HepG2 (cell line): ENCODE data around the gene MCC. TPM values are rescaled to one million over a fixed set of nuclear protein-coding genes. Genes with fewer than 3 reads are reported as not detected.

ENCODE experiments used
- ARID3A ChIP-seq: IDR thresholded peaks from 2 replicates; pipeline ENCODE4 v1.6.1; 2012; ENCODE audit warnings: low read depth, low read length, improper control_type of control experiment
- ARNTL ChIP-seq: sonication (generic); formaldehyde crosslinking; IDR thresholded peaks from 2 replicates; pipeline ENCODE4 v1.4.0; 2020; ENCODE audit warnings: mild to moderate bottlenecking, missing genetic modification reagents
- HOXA5 ChIP-seq: sonication (generic); formaldehyde crosslinking; IDR thresholded peaks from 2 replicates; pipeline ENCODE4 v1.4.0; 2020; ENCODE audit warnings: missing genetic modification reagents
- KLF16 ChIP-seq, 2 experiments: sonication (generic) in 1 of 2; formaldehyde crosslinking in 1 of 2; IDR thresholded peaks; 2 replicates each; pipeline versions ENCODE4 v1.6.1 to v1.8.0; 2016 to 2023; ENCODE audit warnings: missing genetic modification reagents in 2 of 2, missing compliant biosample characterization in 1 of 2
- MAZ ChIP-seq, 2 experiments: sonication (generic) in 1 of 2; formaldehyde crosslinking in 1 of 2; IDR thresholded peaks; 2 replicates each; pipeline versions ENCODE4 v1.5.0 to v1.6.1; 2012 to 2020; ENCODE audit warnings: low read depth in 2 of 2, mild to moderate bottlenecking in 2 of 2, borderline replicate concordance in 1 of 2, improper control_type of control experiment in 1 of 2, low read length in 1 of 2, missing genetic modification reagents in 1 of 2, moderate library complexity in 1 of 2
- MED13 ChIP-seq: sonication (generic); formaldehyde crosslinking; IDR thresholded peaks from 2 replicates; pipeline ENCODE4 v1.5.0; 2020; ENCODE audit warnings: missing genetic modification reagents
- PHF8 ChIP-seq: sonication (generic); formaldehyde crosslinking; IDR thresholded peaks from 2 replicates; pipeline ENCODE4 v1.5.0; 2020; ENCODE audit warnings: missing genetic modification reagents
- YY1 ChIP-seq: IDR thresholded peaks from 2 replicates; pipeline ENCODE4 v1.6.1; 2011; ENCODE audit warnings: low read length, low read depth, moderate library complexity, mild to moderate bottlenecking; ENCODE audit not compliant: insufficient read depth, insufficient replicate concordance
- ZBTB42 ChIP-seq: sonication (generic); formaldehyde crosslinking; IDR thresholded peaks from 2 replicates; pipeline ENCODE4 v1.5.0; 2020; ENCODE audit warnings: mild to moderate bottlenecking, missing genetic modification reagents
- ZNF280B ChIP-seq: sonication (generic); formaldehyde crosslinking; IDR thresholded peaks from 2 replicates; pipeline ENCODE4 v1.5.0; 2020; ENCODE audit warnings: missing genetic modification reagents, mild to moderate bottlenecking, borderline replicate concordance
- ZNF337 ChIP-seq: sonication (generic); formaldehyde crosslinking; IDR thresholded peaks from 2 replicates; pipeline ENCODE4 v1.5.1; 2020; ENCODE audit warnings: missing genetic modification reagents, low read depth, mild to moderate bottlenecking, borderline replicate concordance
- ZNF597 ChIP-seq: sonication (generic); formaldehyde crosslinking; IDR thresholded peaks from 2 replicates; pipeline ENCODE4 v1.5.0; 2020; ENCODE audit warnings: missing genetic modification reagents
- ZNF670 ChIP-seq: sonication (generic); formaldehyde crosslinking; IDR thresholded peaks from 2 replicates; pipeline ENCODE4 v1.8.0; 2022; ENCODE audit warnings: mild to moderate bottlenecking, missing genetic modification reagents, borderline replicate concordance
- ZNF83 ChIP-seq: sonication (generic); formaldehyde crosslinking; IDR thresholded peaks from 2 replicates; pipeline ENCODE4 v1.4.0; 2020; ENCODE audit warnings: missing genetic modification reagents, mild to moderate bottlenecking, borderline replicate concordance
- ZSCAN30 ChIP-seq: sonication (generic); formaldehyde crosslinking; IDR thresholded peaks from 2 replicates; pipeline ENCODE4 v1.5.0; 2020; ENCODE audit warnings: mild to moderate bottlenecking, missing genetic modification reagents
- ZSCAN31 ChIP-seq: sonication (generic); formaldehyde crosslinking; IDR thresholded peaks from 2 replicates; pipeline ENCODE4 v1.5.0; 2020; ENCODE audit warnings: low read depth, mild to moderate bottlenecking, missing genetic modification reagents
- polyA plus RNA-seq, 8 experiments: library from polyadenylated mRNA; depleted of rRNA in 3 of 8; stranded (reverse) in 7 of 8; unstranded in 1 of 8; fragments of >200 nt; fragmentation: Illumina TruSeq in 4 of 8; extraction: Trizol in 4 of 8; gene quantifications; 2 replicates each; pipeline versions ENCODE4 v1.2.1 to v1.2.3, GENCODE V29; 2011 to 2016; ENCODE audit warnings: low read depth in 4 of 8, missing spikeins in 1 of 8, mixed read lengths in 1 of 8; ENCODE audit not compliant: insufficient read depth in 1 of 8
- total RNA-seq, 5 experiments: library from RNA; depleted of rRNA; stranded (reverse); fragments of >200 nt; fragmentation: Illumina TruSeq; extraction: Trizol; gene quantifications; 2 replicates each; pipeline ENCODE4 v1.2.3, GENCODE V29; 2016; ENCODE audit warnings: low read depth in 1 of 5
- TF ChIP-seq, protein P1 (sequence below): sonication (generic); formaldehyde crosslinking; IDR thresholded peaks from 2 replicates; pipeline ENCODE4 v1.4.0; 2020; ENCODE audit warnings: missing genetic modification reagents, mild to moderate bottlenecking, borderline replicate concordance

MCC gene
- total and polyA plus RNA-seq, 2 of the 13 experiments (the other 11 are each of a cell fraction or from before 2014, with no cell fraction given) = 0.55 to 2.4 TPM

- no peak for TF ChIP-seq ZNF280B
- TF ChIP-seq KLF16 (CRISPR knock-in tag; IDR thresholded peaks at IDR 0.05) = no peak
- TF ChIP-seq ARNTL (CRISPR knock-in tag) = peak; percentile 25; the same call in 1 of the 2 replicates
- no peak for TF ChIP-seq ZNF597 (CRISPR knock-in tag)
- TF ChIP-seq ZSCAN30 (CRISPR knock-in tag) = 0 out of 2 replicates have a peak, but pooled peaks have one; percentile 52
- no peak for TF ChIP-seq MAZ (IDR thresholded peaks at IDR 0.05; ENCODE audit: borderline replicate concordance, low read depth, low read length)
- peak; percentile 44; the same call in 1 of the 2 replicates for TF ChIP-seq MAZ (CRISPR knock-in tag; IDR thresholded peaks at IDR 0.05; ENCODE audit: low read depth)
- TF ChIP-seq PHF8 (CRISPR knock-in tag) = peak; percentile 73; the same call in 1 of the 2 replicates
- TF ChIP-seq ZNF670 (CRISPR knock-in tag) = peak; percentile 68; the same call in 1 of the 2 replicates
- 0 out of 2 replicates have a peak, but pooled peaks have one; percentile 42 for TF ChIP-seq ZNF83
- 0 out of 2 replicates have a peak, but pooled peaks have one; percentile 63 for TF ChIP-seq ZBTB42 (CRISPR knock-in tag)
- 0 out of 2 replicates have a peak, but pooled peaks have one; percentile 20 for TF ChIP-seq ZNF337
- no peak for TF ChIP-seq MED13 (CRISPR knock-in tag)
- no peak for TF ChIP-seq ARID3A
- TF ChIP-seq YY1 = peak; percentile 59
- TF ChIP-seq, protein P1, sequence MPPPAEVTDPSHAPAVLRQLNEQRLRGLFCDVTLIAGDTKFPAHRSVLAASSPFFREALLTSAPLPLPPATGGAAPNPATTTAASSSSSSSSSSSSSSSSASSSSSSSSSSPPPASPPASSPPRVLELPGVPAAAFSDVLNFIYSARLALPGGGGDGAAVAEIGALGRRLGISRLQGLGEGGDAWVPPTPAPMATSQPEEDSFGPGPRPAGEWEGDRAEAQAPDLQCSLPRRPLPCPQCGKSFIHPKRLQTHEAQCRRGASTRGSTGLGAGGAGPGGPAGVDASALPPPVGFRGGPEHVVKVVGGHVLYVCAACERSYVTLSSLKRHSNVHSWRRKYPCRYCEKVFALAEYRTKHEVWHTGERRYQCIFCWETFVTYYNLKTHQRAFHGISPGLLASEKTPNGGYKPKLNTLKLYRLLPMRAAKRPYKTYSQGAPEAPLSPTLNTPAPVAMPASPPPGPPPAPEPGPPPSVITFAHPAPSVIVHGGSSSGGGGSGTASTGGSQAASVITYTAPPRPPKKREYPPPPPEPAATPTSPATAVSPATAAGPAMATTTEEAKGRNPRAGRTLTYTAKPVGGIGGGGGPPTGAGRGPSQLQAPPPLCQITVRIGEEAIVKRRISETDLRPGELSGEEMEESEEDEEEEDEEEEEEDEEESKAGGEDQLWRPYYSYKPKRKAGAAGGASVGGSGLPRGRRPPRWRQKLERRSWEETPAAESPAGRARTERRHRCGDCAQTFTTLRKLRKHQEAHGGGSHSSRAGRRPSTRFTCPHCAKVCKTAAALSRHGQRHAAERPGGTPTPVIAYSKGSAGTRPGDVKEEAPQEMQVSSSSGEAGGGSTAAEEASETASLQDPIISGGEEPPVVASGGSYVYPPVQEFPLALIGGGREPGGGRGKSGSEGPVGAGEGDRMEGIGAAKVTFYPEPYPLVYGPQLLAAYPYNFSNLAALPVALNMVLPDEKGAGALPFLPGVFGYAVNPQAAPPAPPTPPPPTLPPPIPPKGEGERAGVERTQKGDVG (CRISPR knock-in tag) = no peak
- 0 out of 2 replicates have a peak, but pooled peaks have one; percentile 5 for TF ChIP-seq HOXA5 (CRISPR knock-in tag)
- peak; percentile 47; the same call in 1 of the 2 replicates for TF ChIP-seq ZSCAN31 (CRISPR knock-in tag)
These were observed 512.4 kb downstream of the MCC start (continued) for GRCh38 chr5:112975721-112976431.
